GM19193 (cell line): ENCODE results near the gene EEF2K.
A peak's percentile ranks its signal among the peaks of the same experiment; 100 is the strongest.

Experiments
- POLR2A ChIP-seq: IDR thresholded peaks from 4 replicates; pipeline ENCODE4 v1.6.1; 2011; ENCODE audit not compliant: insufficient read depth, insufficient read length; ENCODE audit errors: extremely low read depth

Gene EEF2K

GRCh38 chr16:22184615-22184968 lies 21.5 kb upstream of the EEF2K start:
- TF ChIP-seq POLR2A = no peak

GRCh38 chr16:22186517-22186916 lies 19.6 kb upstream of the EEF2K start:
- no peak for TF ChIP-seq POLR2A

GRCh38 chr16:22188267-22188594 lies 17.8 kb upstream of the EEF2K start:
- no peak for TF ChIP-seq POLR2A

- no peak for TF ChIP-seq POLR2A
These were observed 17.3 kb upstream of the EEF2K start for GRCh38 chr16:22188595-22189442.

DNA sequence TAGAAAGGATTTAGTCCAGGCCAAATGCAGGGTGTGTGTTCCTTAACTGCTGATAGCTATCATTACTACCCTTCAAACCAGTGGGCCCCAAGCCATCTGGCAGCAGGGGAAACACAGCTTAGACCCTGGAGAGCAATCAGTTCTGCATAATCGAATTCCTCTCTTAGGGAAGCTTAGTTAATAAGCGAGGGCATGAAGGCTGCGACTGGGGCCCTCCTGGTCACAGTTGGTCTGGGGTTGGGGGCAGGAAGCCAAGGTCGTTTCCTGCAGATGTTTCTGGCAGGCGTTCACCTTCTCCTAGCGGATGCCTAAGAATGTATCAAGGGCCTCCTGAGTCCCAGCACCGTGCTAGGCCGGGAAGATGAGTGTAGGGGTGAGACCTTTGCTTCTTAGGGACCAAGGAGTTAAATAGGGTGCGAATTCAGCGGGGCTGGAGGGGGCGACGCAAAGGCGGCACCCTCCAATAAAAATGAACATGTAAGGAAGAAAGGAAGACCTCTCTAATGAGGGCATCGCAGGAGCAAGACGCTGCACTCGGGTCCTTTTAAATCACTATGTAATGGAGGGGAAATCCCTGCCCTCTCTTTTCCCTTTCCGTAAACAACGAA lies 16.5 kb upstream of the EEF2K start:
- TF ChIP-seq POLR2A = no peak

DNA sequence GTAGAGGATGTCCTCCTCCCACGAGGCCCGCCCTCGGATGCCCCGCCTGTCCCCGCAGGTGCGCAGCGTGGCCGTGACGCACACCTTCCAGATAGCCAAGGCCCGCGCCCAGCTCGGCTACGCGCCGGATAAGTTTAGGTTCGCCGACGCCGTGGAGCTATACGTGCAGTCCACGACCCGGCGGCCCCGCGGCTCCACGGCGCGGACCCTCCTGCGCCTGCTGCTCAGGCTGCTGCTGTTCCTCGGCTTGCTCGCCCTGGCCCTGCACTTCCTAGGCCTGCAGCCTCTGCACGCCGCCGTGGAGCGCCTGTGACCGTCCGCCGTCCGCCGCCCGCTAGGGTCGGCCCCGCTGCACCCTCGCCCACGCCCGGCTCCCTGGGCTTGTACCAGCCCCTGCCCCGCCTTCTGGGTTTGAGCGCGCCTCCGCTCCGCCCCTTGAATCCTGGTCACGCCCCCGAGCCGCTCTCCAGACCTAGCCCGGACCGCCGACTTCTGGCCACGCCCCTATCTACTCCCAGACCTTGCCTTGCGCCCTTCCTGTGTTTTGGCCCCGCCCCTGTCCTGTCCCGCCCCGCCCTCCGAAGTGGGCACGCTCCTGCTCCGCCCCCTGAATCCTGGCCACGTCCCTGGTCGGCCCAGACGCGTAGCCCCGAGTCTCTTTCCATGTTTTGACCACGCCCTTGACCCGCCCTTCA lies 15.8 kb upstream of the EEF2K start:
- peak; percentile 69 for TF ChIP-seq POLR2A

DNA sequence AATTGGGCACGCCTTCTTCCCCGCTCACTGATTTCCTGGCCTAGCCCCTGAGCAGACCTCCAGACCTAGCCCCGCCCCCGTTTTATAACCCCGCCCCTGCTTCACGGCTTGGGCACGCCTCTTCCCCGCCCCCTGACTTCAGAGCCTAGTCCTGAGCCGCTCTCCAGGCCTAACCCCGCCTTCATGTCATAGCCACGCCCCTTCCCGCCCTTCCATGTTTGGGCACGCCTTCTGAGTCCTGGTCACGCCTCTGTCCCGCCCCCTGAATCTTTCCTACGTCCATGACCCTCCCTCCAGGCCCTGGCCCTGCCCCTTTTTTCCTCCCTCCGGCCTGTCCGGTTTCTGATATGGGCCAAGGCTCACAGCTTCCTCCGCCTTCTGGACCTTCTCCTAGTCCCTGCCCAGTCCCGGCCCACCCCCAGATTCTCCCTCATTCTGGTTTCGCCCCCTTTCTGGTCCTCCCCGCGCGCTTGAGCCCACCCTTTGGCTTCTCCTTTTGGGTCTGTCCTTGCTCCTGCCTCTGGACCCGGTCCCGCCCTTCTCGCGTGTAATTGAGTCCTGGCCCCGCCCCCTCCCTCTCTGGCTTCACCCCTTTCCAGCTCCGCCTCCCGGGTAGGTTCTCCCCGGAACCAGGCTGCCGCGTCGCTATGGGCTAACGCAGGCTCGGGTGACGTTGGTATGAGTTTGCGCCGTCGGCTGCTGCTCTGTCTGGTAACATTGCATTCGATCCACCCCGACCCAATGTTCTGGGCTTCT lies 15.1 kb upstream of the EEF2K start:
- TF ChIP-seq POLR2A = peak; percentile 76

GRCh38 chr16:22191532-22192260 lies 14.4 kb upstream of the EEF2K start:
- no peak for TF ChIP-seq POLR2A

DNA sequence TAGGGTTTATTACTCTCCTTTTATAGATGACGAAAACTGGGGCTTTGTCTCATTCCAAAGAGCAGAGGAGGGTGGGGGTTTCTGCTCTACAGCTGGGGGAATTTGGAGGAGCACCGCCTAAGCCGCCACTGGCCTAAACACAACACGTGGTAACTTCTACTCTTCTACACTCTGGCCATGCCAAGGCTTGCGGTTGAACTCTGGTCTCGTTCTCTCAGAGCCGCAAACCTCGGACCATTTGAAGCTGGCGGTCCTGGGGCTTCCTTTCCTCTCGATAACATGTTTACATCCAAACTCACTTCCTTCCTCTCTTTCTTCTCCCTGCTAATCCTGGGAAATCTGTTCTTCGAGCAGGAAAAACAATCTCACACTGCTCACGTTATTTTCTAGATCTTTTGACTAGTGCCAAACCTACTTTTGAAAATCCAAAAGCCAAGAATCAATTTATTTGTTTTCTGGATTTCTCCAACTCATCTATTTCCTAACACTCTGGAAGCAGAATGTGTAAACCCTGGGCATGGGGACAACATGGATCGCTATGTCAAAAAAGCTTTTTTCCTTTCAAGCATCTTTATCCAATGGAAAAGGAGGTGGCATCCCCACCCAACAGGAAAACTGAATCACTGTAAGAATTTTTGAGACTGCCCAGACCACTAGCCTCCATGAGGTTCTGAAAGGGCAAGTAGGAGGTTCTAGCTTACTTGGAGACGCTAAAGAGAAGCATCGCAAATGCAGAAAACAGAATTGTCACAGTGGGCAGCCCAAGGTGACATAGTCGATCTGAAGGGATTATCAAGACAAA lies 13.6 kb upstream of the EEF2K start:
- peak; percentile 65 for TF ChIP-seq POLR2A

- no peak for TF ChIP-seq POLR2A
These were observed 13.0 kb upstream of the EEF2K start for GRCh38 chr16:22193063-22193411.

DNA sequence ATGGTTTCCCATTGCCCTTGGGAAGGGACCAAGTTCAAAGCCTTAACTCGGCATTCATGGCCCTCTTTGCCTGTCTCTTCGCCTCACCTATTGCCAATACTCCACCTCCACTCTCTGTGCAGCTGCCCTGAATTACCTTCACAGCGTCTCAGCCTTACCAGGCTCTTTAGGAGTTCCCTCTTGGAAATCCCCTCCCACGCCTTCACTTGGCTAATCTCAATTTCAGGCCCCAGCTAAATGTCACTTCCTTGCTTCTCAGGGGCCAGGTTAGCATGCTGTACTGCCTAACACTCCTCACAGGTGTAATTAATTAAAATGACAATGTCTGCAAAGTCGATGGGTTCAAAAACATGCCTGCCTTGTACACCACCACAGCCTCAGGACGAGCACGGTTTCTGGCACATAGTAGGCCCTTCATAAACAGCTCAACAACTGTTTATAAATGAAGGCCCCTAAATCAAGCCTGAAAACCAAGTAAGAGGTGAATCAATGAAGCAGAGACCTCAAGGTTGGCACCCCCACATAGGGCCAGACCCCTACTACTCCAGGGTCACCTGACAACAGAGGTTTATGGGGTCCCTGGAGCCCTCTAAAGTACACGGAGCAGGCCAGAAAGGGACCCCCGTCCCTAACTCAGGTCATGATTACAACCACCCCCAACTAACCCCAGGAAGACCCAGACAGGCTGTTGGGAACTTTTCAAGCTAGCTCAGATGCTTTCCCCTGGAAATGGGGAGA lies 11.2 kb upstream of the EEF2K start:
- TF ChIP-seq POLR2A = no peak

- no peak for TF ChIP-seq POLR2A
These were observed 10.7 kb upstream of the EEF2K start for GRCh38 chr16:22195445-22195694.

DNA sequence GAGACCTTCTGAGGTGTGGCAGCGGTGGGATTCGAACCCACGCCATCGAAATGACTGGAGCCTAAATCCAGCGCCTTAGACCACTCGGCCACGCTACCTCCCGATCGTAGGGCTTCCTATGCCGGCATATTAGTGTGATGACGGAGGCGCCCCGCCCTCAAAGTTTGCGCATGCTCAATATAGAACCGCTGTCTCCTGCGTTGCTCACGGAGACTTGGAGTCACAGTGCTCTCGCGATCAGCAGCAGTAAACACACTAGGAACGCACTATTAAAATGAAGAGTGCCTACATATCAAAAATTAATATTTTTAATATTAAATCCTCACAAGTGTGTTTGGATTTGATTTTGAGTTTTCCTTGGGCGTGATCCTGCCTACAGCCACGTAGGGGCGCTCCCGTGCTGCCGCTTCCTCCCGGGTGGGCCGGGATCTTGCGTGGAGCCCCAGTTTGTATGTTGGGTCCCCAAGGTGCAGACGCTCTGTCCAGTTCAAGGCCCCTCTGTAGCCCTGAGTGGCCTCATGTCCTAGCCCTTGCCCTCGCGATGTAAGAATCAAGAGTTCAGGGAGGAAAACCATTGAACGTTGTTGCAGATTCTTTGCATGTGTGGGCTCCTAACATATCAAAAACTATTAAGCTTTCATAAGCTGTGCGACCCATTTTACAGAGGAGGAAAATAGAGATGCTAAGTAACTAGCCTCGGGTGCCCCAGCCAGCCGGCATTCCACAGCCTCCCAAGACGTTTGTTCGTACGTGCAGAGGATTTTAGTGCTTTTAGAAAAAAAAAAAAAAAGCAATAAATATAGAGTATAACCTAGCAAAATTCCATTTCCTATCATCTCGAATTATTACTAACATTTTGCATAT lies 10.2 kb upstream of the EEF2K start:
- peak; percentile 52 for TF ChIP-seq POLR2A

- TF ChIP-seq POLR2A = no peak
These were observed 7.4 kb upstream of the EEF2K start for GRCh38 chr16:22198547-22199293.
